GM19035 (cell line): Measurements from ENCODE around the gene IGSF22.

Experiments
- ATAC-seq: cut with Tn5 transposase; IDR thresholded peaks from one replicate; pipeline ENCODE4 v1.9.1; 2021; ENCODE audit not compliant: unreplicated experiment

Gene IGSF22

GRCh38 chr11:18726040-18726439, at the start of gene IGSF22:
IGSF22 (minus strand) TSS chr11:18726188; CDS start chr11:18724236, 1,952 bp downstream.
- no peak for ATAC-seq

- ATAC-seq, result no peak
These were observed 48.8 kb upstream of the IGSF22 start for GRCh38 chr11:18774801-18775200.

DNA sequence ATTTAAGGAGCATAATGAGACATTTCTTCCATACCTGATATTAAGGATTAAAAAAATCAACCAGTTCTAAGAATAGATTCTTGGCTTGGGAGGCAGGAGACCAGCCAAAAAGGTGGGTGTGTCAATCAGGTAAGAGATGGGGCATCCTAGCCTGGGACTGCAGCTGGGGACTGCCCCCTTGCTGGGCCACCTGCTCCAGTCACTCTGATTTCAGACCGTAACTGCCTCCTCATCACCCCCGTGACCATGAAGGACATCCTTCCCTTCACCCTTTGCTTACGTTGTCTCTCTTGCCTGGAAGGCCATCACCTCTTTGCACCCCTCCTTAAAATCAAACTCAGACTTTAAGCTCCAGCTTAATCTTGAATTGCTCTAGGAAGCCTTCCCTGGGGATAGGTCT, 47.7 kb upstream of the IGSF22 start:
- no peak for ATAC-seq

DNA sequence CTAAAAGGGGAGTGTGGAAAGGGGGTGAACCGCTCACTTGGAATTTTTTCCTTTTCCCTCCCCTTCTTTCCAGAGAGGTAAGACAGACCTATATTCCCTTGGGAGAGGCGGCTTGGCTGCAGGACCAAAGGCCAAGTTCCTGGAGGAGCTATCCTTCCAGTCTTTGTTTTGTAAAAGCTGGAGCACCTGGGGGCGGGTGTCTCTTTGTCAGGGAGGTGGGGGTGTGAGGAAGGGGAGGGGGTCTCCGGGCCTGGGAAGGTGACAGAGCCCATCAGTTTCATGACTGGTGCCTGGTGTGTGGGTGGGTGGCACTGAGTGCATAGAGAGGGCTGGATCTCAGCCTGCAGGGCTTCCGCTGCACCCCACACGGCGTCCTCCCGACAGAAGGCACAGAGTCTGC, 47.1 kb upstream of the IGSF22 start:
- ATAC-seq, result no peak

DNA sequence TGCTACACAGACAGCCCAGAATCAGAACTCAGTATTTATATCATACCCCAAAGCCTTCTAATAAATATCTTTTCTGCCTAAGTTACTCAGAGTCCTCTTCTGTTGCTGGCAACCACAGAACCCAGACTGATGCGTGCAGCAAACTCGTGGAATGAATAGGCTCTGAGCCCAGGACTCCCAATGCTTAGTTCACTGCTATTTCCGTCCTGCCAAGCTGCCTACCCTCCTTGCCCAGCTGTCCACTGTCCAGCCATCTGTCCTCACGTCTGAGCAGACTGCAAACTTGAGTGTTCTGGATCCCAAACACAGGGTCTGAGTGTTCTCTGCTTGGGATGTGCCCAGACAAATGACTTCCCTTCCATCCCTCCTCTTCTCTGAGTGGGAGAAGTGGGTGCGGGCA, 46.2 kb upstream of the IGSF22 start:
- ATAC-seq, result no peak

GRCh38 chr11:18771266-18772035, 45.5 kb upstream of the IGSF22 start:
- no peak for ATAC-seq

DNA sequence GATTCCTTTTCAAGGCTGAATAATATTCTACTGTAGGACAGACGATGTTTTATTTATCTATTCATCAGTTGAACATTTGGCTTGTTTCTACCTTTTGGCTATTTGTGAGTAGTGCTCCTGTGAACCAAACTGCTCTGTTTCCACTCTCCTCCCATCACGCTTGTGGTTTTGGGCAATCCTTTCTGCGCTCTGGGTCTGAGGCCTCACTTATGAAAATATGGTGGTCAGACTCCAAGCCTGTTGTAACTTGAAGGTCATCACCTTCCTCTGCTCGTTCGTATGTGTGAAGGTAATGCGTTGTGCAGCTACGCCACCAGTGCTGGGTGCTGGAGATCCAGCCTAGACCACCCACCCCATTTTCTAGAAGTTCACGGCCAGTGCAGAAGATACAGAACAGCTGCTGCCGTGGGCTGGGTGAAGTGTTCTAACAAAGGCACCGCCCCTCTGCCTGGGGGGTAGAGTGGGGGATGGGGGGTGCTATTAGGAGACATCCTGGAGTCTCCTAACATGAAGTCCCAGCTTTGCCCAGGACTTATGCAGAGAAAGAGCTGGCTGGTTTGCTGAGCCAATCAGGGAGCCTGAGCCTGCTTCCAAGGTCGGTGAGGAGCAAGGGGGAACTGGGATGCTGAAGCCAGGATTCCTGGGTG, 44.6 kb upstream of the IGSF22 start:
- no peak for ATAC-seq

DNA sequence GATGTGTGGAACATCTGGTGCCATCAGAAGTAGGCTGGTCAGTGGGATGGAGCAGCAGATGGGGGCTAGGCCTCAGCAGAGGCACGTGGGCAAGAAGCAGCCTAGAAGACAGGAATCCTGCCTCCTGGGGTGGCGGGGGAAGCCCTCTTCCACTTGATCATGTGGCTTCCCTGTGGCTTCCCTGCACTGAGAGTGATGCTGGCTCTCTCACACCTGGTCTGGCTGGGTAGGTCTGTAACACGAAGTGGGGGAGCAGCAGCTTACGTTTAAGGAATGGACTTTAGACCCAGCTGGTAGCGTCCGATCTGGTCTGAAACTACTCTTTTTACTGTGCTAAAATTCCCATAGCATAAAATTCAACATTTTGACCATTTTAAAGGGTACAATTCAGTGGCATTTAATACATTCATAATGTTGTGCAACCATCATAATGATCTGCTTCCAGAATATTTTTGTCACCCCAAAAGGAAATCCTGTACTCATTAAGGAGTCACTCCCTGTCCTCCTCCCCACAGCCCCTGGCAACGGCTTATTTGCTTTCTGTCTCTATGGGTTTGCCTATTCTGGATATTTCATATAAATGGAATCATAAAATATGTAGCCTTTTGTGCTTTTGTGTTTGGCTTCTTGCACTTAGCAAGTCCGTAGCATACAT, 43.9 kb upstream of the IGSF22 start:
- ATAC-seq, result peak; percentile 71

DNA sequence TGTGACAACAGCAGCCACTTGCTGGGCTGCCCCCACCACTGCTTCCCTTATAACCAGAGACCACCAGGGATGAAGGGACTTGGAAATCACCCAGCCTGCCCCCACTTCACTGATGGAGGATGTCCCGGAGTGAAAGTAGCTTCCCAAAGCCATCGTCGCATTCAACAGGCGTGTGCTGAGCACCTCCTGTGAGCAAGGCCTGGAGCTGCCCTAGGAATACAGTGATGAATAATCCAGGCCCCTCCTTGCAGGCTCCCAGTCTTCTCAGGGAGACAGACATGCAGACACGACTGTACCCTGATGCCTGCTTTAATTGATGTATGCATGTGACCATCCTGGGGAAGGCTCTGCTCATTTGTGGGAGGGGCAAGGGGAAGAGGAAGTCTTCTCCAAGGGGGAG, 43.0 kb upstream of the IGSF22 start:
- ATAC-seq, result no peak

DNA sequence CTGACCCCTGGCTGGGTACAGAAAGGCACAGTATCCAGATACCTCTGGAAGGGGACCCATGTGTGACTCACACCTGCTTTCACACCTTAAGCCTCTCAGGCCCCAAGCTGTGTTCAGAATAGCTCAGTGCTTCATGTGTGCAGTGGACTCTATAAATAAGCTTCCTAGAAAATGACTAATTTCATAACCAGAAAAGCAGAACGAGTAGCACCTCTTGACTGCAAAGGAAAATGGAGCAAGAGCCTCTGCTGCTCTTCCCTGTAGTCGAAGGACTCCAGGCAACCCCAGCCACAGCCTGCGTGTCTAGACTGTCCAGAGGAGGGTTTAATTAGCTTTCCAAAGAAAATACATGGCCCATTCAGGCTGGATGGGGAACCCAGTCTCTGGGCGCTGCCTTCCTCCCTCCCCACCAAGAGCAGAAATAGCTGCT, 42.5 kb upstream of the IGSF22 start:
- peak; percentile 75 for ATAC-seq

DNA sequence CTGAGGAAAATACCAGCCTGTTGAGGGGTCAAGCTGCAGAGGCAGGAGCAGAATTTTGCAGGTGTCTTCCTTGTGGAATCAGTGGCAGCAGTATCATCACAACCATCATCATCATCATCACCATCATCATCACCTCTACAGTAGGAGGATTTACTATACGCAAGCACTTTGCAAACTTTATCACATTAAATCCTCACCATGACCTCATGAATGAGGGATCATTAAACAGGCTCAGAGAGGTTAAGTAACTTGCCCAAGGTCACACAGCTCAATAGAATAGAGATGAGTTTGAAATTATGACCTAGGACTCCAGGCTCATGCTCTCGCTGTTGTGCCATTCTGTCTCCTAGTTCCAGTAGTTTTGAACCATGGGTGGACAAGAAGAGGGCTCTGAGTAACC, 40.0 kb upstream of the IGSF22 start:
- no peak for ATAC-seq

GRCh38 chr11:18765554-18765953, 39.6 kb upstream of the IGSF22 start:
- ATAC-seq, result no peak

GRCh38 chr11:18761741-18762140, 35.8 kb upstream of the IGSF22 start:
- no peak for ATAC-seq

DNA sequence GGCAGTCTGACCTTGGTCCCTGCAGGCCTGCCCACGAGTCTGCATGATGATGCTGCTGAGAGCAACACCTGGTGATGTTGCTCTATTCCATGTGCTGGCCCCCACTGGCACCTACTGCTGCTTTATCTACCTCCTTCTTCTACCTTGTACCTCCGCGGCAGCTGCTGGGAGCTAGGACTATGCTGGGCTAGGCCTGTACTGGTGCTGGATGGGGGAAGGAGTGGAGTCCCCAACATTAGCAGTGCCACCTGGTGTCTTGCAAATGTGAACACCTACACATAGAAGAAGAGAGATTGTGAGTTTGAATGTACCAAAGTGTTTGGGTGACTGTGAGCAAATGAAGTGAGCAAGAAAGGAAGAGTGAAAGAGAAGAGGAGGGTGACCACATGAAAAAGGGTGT, 35.2 kb upstream of the IGSF22 start:
- no peak for ATAC-seq

DNA sequence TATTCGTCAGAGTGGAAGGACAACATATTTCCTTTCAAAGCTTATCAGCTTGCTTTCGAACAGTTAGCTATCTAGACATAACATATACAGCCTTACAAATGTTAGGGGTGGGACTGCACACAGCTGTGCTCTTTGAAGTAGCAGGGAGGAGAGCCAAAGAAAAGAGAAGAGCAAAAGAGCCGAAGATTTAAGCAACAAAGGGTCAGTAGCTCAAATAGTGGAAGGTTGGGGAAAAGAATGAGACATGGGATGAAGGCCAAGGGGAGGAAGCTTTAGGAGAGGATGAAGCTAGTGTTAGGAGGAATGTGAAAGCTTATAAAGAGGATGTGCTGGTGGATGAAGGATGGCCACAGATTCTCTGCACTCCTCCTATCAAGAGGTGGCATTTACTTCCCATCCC, 31.8 kb upstream of the IGSF22 start:
- ATAC-seq, result no peak

DNA sequence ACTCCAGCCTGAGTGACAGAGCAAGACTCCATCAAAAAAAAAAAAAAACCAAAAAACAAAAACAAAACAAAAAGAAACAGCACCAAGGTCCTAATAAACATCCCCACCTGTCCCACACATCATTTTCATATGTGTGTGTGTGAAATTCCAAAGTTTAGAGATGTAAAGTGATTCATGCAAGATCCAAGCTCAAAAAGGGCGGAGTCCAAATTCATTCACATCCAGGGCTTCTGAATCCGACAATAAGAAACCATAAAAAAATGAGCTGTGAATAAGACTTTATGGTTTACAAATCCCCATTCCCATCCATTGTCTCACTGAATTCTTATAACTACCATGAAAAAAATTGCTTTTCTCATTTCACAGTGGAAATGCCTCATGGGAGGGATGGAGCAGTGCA, 30.9 kb upstream of the IGSF22 start:
- ATAC-seq, result no peak

DNA sequence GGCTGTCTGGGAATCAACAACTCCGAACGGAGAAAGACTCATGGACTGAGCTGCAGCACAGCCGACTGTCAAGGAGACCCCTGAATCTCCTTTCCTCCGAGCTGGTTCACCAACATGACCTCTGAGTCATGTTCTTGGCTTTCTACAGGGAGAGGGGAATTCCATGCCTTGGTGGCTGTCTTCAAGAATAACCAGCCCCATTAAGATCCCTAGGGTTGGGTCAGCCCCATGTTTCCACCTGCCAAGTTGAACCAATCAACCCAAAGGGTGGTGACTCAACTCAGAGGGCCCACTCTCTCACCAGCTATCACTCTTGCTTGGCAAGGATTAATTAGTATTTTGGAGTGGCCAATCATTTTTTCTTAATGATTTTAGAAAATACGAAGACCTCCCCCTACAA, 28.3 kb upstream of the IGSF22 start:
- ATAC-seq, result no peak

DNA sequence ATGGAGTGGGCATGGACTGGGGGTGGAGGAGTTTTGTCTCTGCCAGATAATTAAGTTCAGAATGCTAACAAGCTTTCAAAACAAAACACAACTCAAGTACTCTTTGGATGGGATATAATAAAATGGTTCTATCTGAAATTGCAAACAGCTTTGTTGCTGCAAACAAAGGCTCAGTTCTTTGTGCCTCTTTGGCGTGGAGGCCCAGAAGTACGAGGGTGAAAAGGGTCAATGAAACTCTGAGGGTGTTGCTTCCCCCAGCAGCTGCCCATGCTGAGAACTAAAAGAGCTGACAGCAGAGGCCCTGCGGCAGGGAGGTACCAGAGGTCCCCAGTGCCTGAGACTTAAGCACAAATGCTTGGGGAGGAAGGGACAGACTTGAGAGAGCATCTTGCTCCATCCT, 26.5 kb upstream of the IGSF22 start:
- ATAC-seq, result no peak

- ATAC-seq, result no peak
These were observed 25.0 kb upstream of the IGSF22 start for GRCh38 chr11:18750944-18751343.

DNA sequence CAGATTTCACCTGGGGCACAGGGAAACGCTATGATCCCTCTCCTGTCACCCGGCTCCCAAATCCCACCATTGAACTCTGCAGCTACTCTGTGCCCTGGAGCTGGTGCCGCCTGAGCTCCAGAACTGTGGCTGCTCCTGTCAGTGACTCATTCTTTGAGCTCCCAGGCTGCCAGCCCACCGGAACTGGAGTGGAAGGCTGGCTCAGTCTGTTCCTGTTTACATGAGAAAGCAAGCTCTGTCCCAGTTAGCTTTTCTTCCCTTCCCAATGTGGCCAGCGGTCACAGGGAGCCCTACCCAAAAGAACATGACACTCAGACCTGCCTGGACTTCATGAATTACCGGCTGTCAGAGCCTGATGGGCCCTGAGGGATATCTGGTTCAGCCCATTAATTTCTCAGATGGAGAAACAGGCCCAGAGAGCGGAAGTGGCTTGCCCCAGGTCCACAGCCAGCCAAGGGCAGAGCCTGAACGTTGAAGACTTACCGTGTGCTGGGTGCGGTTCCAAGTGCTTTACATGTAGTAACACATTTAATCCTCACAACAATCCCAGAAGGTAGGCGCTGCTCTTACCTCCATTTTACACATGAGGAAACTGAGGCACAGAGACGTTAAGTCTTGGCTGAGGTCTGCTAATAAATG, 23.8 kb upstream of the IGSF22 start:
- ATAC-seq, result no peak

DNA sequence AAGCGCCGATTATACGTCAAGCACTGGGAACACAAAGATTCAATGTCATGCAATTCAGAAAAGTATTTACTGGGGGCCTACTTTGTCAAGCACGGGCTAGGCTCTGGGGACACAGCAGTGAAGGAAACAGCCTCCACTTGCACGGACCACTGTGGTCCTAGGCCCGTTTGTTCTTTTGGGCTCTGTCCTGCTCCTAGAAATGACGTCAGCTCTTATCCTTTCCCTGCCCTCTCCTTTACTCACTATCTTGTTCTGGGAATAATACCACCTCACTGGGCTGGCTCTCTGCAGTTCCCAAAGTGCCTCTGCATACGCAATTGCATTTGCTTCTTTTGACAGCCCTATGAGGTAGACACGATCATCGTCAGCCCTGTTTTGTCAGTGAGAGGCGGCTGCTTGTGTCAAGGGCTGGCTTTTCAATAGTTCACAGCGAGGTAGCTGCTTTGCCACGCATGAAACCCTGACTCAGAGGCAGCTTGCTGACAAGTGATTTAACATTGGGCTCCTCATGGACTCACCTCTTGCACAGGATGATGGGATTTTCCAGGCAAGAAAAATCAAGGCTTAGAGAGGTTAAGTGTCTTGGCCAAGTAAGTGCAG, 22.9 kb upstream of the IGSF22 start:
- ATAC-seq, result no peak
